CD4-positive, alpha-beta T cell (primary cell): ENCODE results near the gene CWF19L2. TPM values are rescaled to one million over a fixed set of nuclear protein-coding genes. Genes with fewer than 3 reads are reported as not detected.
"Not testable (repeated sequence)": the region's sequence is repeated elsewhere in the genome, so short reads cannot be mapped to it uniquely, and the experiment has no call there.

Source experiments
- ATAC-seq: fragments of 200-7000 bp; cut with Tn5 transposase; one replicate; pipeline ENCODE4 v1.10.0; 2022; ENCODE audit warnings: mild to moderate bottlenecking; ENCODE audit not compliant: poor library complexity
- CTCF ChIA-PET: fragments of 350-600 bp; sonication (Branson Sonifier 250); formaldehyde crosslinking; loops from one replicate; lab custom pipeline; 2021; ENCODE audit warnings: antibody characterized with exemption, inconsistent platforms; lab: Charles Lee
- POLR2A ChIA-PET: fragments of 350-600 bp; sonication (Branson Sonifier 250); formaldehyde crosslinking; loops from one replicate; lab custom pipeline; 2021; ENCODE audit warnings: antibody characterized with exemption, inconsistent platforms; lab: Charles Lee
- DNase-seq, 14 experiments: peaks; one replicate each; pipeline ENCODE4 v3.0.0-alpha.2; 2013 to 2020; ENCODE audit warnings: mixed read lengths in 2 of 14
- H3K27ac ChIP-seq, 2 donors: one replicate each; pipeline versions ENCODE4 v1.5.1 to v1.7.0; 2013; ENCODE audit warnings: low read length in 2 of 2, low read depth in 1 of 2, mild to moderate bottlenecking in 1 of 2
- H3K27me3 ChIP-seq, 2 experiments: 1 replicate in 1 of 2; 2 replicates in 1 of 2; pipeline versions ENCODE4 v1.6.1 to v1.7.0; 2013; ENCODE audit warnings: low read length in 2 of 2, control low read depth in 1 of 2, mild to moderate bottlenecking in 1 of 2, moderate library complexity in 1 of 2; ENCODE audit not compliant: insufficient read depth in 2 of 2, control insufficient read depth in 1 of 2
- H3K36me3 ChIP-seq: one replicate; pipeline ENCODE4 v1.6.1; 2013; ENCODE audit warnings: low read length, control low read depth; ENCODE audit not compliant: insufficient read depth
- H3K4me1 ChIP-seq: one replicate; pipeline ENCODE4 v1.6.1; 2013; ENCODE audit warnings: low read length, control low read depth; ENCODE audit not compliant: insufficient read depth
- H3K4me3 ChIP-seq: one replicate; pipeline ENCODE4 v1.5.1; 2013; ENCODE audit warnings: mild to moderate bottlenecking, low read length, moderate library complexity
- H3K9me3 ChIP-seq, 2 experiments: 1 replicate in 1 of 2; 2 replicates in 1 of 2; pipeline versions ENCODE4 v1.6.1 to v1.7.0; 2013; ENCODE audit warnings: low read length in 2 of 2, mild to moderate bottlenecking in 2 of 2, control low read depth in 1 of 2, moderate library complexity in 1 of 2; ENCODE audit not compliant: control insufficient read depth in 1 of 2, insufficient read depth in 1 of 2
- H3K27ac Mint-ChIP-seq: one replicate; pipeline ENCODE4 v1.8.0; 2020; ENCODE audit warnings: mixed read lengths
- H3K27me3 Mint-ChIP-seq: one replicate; pipeline ENCODE4 v1.8.0; 2021; ENCODE audit warnings: mixed read lengths
- H3K36me3 Mint-ChIP-seq: one replicate; pipeline ENCODE4 v1.8.0; 2021; ENCODE audit warnings: low read depth, mixed read lengths
- H3K4me1 Mint-ChIP-seq: one replicate; pipeline ENCODE4 v1.8.0; 2021; ENCODE audit warnings: low read depth, mixed read lengths
- H3K4me3 Mint-ChIP-seq: one replicate; pipeline ENCODE4 v1.8.0; 2020; ENCODE audit warnings: mild to moderate bottlenecking, mixed read lengths
- H3K9me3 Mint-ChIP-seq: one replicate; pipeline ENCODE4 v1.8.0; 2020; ENCODE audit warnings: mixed read lengths
- intact Hi-C, 2 experiments: fragments of 100-400 bp; cut with DNase I in 1 of 2; cut with micrococcal nuclease in 1 of 2; formaldehyde crosslinking; loops; one replicate each; pipeline versions ENCODE4 v1.15.1 to v1.9.0; 2023 to 2025; cut with DNase I, micrococcal nuclease
- total RNA-seq, 174 experiments: library from RNA in 2 of 174; stranded (reverse) in 2 of 174; gene quantifications; one replicate each; pipeline ENCODE4 v1.2.3 and lab custom pipeline; 2021 to 2026
- TF ChIP-seq, protein P1 (sequence below): fragments of 200-600 bp; IDR thresholded peaks from one replicate; pipeline ENCODE4 v1.8.0; 2022; ENCODE audit warnings: antibody characterized with exemption, mild to moderate bottlenecking

Gene CWF19L2
- total RNA-seq, 2 experiments from 2014 or later, result 21.2 to 21.8 TPM

DNA sequence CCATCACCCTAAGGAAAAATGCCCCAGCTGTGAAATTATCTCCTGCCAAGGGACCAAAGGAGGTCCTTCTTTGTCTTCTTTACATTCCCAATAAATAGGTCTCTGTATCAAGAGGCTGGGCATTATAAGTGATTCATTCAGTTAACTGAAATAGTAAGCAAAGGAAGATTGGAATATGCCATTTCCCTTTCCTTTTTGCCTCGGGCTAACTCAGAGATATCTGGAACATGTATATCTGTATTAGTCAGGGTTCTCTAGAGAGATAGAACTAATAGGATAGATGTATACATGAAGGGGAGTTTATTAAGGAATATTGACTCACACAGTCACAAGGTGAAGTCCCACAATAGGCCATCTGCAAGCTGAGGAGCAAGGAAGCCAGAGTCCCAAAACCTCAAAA lies 15.3 kb upstream of the CWF19L2 start:
- Histone ChIP-seq H3K9me3 (no peaks in the 10 kb centered on the region), H3K4me1 (no peaks in the 10 kb centered on the region), H3K27ac (no peak overlapping the region), H3K36me3 (no peaks in the 10 kb centered on the region), H3K27me3 (peaks cover 1 to 16% of the 10 kb centered on the region in 2 experiments), H3K4me3 (no peak overlapping the region)
- H3K36me3 Mint-ChIP-seq, result no peaks in the 10 kb centered on the region
- no peak overlapping the region for H3K27ac Mint-ChIP-seq
- POLR2A ChIA-PET, result no interaction called here
- DNase-seq (no peak), ATAC-seq (no peak)
- CTCF ChIA-PET, result no interaction called here
- H3K4me1 Mint-ChIP-seq, result no peaks in the 10 kb centered on the region
- no peak overlapping the region for H3K4me3 Mint-ChIP-seq
- peaks cover 2% of the 10 kb centered on the region for H3K9me3 Mint-ChIP-seq
- TF ChIP-seq, protein P1, sequence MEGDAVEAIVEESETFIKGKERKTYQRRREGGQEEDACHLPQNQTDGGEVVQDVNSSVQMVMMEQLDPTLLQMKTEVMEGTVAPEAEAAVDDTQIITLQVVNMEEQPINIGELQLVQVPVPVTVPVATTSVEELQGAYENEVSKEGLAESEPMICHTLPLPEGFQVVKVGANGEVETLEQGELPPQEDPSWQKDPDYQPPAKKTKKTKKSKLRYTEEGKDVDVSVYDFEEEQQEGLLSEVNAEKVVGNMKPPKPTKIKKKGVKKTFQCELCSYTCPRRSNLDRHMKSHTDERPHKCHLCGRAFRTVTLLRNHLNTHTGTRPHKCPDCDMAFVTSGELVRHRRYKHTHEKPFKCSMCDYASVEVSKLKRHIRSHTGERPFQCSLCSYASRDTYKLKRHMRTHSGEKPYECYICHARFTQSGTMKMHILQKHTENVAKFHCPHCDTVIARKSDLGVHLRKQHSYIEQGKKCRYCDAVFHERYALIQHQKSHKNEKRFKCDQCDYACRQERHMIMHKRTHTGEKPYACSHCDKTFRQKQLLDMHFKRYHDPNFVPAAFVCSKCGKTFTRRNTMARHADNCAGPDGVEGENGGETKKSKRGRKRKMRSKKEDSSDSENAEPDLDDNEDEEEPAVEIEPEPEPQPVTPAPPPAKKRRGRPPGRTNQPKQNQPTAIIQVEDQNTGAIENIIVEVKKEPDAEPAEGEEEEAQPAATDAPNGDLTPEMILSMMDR, result no peak
- intact Hi-C loops, result no loop called here
- H3K27me3 Mint-ChIP-seq, result peaks cover 82% of the 10 kb centered on the region

DNA sequence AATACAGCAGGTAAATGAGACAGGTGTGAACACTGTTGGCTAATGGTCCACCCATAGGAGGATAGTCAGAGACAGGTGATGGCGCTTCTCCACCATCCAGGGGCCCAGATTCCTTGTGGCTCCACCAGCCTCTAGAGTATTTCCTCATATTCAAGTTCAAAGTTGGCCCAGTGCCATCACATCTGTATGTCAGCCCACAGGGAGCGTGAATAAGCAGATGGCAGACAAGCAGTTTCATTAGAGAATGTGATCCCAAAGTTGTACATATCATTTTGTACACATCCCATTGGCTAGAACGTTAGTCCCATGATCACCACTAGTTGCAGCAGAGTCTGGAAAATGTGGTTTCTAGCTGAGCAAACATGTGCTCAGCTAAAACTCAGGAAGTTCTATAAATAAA lies 11.0 kb upstream of the CWF19L2 start:
- intact Hi-C loops, result no loop called here
- POLR2A ChIA-PET, result interaction anchor here (1.2 kb wide), 1 partner anchor 11 kb away, joined by 3 read pairs; the partner anchor contains the start of gene CWF19L2
- no peaks in the 10 kb centered on the region for H3K9me3 ChIP-seq
- CTCF ChIA-PET, result no interaction called here
- ATAC-seq (no peak), DNase-seq (no peak)
- no peak overlapping the region for H3K4me3 Mint-ChIP-seq
- peaks cover 0 to 10% of the 10 kb centered on the region in 2 experiments for H3K27me3 ChIP-seq
- no peaks in the 10 kb centered on the region for H3K4me1 ChIP-seq
- TF ChIP-seq, protein P1, result no peak
- peaks cover 6% of the 10 kb centered on the region for H3K9me3 Mint-ChIP-seq
- no peaks in the 10 kb centered on the region for H3K36me3 ChIP-seq
- H3K27ac Mint-ChIP-seq, result no peak overlapping the region
- H3K27me3 Mint-ChIP-seq, result peaks cover 77% of the 10 kb centered on the region
- H3K4me1 Mint-ChIP-seq, result no peaks in the 10 kb centered on the region
- no peak overlapping the region for H3K27ac ChIP-seq
- H3K4me3 ChIP-seq, result no peak overlapping the region
- peaks cover 4% of the 10 kb centered on the region for H3K36me3 Mint-ChIP-seq

DNA sequence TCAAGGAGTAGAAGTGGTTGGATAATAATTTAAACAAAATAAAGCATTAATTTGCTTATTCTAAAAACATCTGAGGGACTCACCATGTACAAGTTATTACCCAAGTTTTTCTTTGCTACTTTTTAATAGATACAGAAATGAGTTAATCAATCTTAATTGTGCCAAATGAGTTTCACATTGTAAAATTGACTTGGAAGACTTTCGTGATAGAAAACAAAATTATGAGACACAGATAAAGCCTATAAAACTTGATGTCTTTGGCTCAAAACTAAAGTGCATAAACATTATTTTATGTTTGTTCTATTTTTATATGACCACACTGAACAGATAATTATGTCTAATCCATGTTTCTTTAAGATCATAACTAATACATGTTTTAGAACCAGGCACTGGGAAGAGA lies 10.1 kb upstream of the CWF19L2 start:
- no peak overlapping the region for H3K27ac Mint-ChIP-seq
- peaks cover 76% of the 10 kb centered on the region for H3K27me3 Mint-ChIP-seq
- Histone ChIP-seq H3K4me3 (no peak overlapping the region), H3K4me1 (no peaks in the 10 kb centered on the region), H3K9me3 (no peaks in the 10 kb centered on the region), H3K27me3 (peaks cover 0 to 8% of the 10 kb centered on the region in 2 experiments), H3K36me3 (no peaks in the 10 kb centered on the region), H3K27ac (no peak overlapping the region)
- TF ChIP-seq, protein P1, result no peak
- H3K36me3 Mint-ChIP-seq, result peaks cover 4% of the 10 kb centered on the region
- ATAC-seq (no peak), DNase-seq (no peak)
- intact Hi-C loops, result no loop called here
- ChIA-PET CTCF (no interaction called here), POLR2A (no interaction called here)
- no peaks in the 10 kb centered on the region for H3K4me1 Mint-ChIP-seq
- peaks cover 10% of the 10 kb centered on the region for H3K9me3 Mint-ChIP-seq
- H3K4me3 Mint-ChIP-seq, result no peak overlapping the region

DNA sequence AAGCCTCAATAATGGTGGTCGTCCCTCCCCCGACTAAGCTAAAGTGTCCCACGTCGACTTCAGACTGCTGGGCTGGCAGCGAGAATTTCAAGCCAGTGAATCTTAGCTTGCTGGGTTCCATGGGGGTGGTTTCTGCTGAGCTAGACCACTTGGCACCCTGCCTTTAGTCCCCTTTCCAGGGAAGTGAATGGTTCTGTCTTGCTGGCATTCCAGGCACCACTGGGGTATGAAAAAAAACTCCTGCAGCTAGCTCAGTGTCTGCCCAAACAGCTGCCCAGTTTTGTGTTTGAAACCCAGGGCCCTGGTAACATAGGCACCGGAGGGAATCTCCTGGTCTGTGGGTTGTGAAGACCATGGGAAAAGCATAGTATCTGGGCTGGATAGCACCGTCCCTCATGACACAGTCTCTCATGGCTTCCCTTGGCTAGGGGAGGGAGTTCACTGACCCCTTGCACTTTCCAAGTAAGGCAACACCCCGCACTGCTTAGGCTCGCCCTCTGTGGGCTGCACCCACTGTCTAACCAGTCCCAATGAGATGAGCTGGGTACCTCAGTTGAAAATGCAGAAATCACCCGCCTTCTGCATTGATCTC lies 8.7 kb upstream of the CWF19L2 start:
- H3K27ac ChIP-seq, H3K4me1 ChIP-seq, H3K36me3 ChIP-seq, H3K27ac Mint-ChIP-seq, DNase-seq, ATAC-seq, intact Hi-C loops, CTCF ChIA-PET, H3K4me1 Mint-ChIP-seq, POLR2A ChIA-PET, H3K4me3 Mint-ChIP-seq, H3K4me3 ChIP-seq, H3K36me3 Mint-ChIP-seq, H3K9me3 ChIP-seq, H3K27me3 ChIP-seq: not testable (repeated sequence)
- Mint-ChIP-seq H3K9me3 (peaks cover 10% of the 10 kb centered on the region), H3K27me3 (peaks cover 73% of the 10 kb centered on the region)
